GM21786 (cell line): ENCODE measurements around the gene LRP6.
A peak's percentile ranks its signal among the peaks of the same experiment; 100 is the strongest.
"Not testable (repeated sequence)": the region's sequence is repeated elsewhere in the genome, so short reads cannot be mapped to it uniquely, and the experiment has no call there.

Source experiments
- ATAC-seq: cut with Tn5 transposase; IDR thresholded peaks from one replicate; pipeline ENCODE4 v1.9.1; 2021; ENCODE audit not compliant: unreplicated experiment

Gene LRP6

GRCh38 chr12:12266873-12267741, at the start of gene LRP6:
Gene LRP6, minus strand, starts transcription at chr12:12267044. Its CDS starts 309 bp downstream, at chr12:12266735.
- peak; percentile 82 for ATAC-seq

GRCh38 chr12:12315838-12316237, 49.0 kb upstream of the LRP6 start:
- no peak for ATAC-seq

GRCh38 chr12:12310695-12311094, 43.9 kb upstream of the LRP6 start:
- not testable (repeated sequence) for ATAC-seq

GRCh38 chr12:12305568-12306300, 38.9 kb upstream of the LRP6 start:
- ATAC-seq, result no peak

DNA sequence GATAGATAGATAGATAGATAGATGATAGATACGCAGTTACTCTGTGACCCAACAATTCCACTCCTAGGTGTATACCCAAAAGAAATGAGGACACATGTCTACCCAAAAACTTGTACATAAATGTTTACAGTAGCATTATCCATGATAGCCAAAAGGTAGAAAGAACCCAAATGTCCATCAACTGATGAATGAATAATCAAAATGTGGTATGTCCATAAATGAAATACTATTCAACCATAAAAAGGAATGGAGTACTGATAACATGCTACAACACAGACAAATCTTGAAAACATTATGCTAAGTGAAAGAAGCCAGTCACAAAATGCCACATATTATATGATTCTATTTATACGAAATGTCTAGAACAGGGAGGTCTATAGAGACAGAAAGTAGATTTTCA, 36.1 kb upstream of the LRP6 start:
- ATAC-seq, result no peak

- ATAC-seq, result no peak
Observed at GRCh38 chr12:12301122-12301521, 34.3 kb upstream of the LRP6 start.

- ATAC-seq, result no peak
Observed at GRCh38 chr12:12297201-12297830, 30.5 kb upstream of the LRP6 start.

GRCh38 chr12:12294215-12295005, 27.6 kb upstream of the LRP6 start:
- ATAC-seq, result no peak

DNA sequence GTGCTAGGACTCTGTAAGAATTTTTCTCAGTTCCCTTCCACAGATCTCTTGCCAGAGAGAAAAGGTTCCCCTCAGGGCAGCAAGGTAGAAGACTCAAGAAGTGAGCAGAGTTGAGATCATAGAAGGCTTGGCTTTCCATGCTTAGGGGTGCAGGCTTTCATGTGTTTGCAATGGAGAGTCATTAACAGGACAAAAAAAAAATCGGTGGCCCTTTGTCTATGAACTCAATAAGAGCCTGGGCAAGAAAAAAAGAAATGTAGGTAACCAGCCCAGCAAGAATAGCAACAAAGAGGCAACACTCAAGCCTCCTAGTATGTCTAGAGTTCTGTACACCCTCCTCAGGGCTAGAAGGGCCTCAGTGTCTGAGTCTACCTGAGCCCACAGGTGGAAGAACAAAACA, 23.4 kb upstream of the LRP6 start:
- no peak for ATAC-seq

DNA sequence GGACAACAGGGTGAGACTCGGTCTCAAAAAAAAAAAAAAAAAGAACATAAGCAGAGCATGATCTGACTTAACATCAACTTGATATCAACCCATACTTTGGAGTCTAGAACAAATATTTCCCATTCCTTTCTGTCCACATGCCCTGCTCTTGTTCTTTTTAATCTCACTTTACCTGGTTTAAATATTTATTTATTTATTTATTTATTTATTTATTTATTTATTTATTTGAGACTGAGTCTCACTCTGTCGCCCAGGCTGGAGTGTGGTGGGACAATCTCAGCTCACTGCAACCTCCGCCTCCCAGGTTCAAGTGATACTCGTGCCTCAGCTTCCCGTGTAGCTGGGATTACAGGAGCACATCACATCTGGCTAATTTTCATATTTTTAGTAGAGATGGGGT, 19.6 kb upstream of the LRP6 start:
- ATAC-seq, result no peak

GRCh38 chr12:12282761-12283425, 16.0 kb upstream of the LRP6 start:
- ATAC-seq, result no peak

- no peak for ATAC-seq
Observed at GRCh38 chr12:12282202-12282601, 15.4 kb upstream of the LRP6 start.

DNA sequence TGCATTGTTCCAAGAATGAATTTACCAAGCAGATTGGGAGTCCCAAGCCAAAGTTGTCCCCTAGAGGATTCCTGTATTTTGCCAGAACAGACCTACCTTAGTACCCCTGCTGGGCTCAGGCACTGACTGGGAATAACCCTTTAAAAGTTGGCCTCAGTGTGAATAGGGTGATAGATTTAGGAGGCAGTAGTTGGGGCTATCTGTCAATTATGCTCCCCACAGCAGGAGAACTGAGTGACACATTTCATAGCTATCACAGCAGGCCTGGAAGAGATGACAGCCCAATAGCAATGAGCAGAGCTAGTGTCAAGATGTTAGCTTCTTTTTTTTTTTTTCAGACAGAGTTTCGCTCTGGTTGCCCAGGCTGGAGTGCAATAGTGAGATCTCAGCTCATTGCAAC, 14.3 kb upstream of the LRP6 start:
- no peak for ATAC-seq

GRCh38 chr12:12278899-12279298, 12.1 kb upstream of the LRP6 start:
- no peak for ATAC-seq

- no peak for ATAC-seq
Observed at GRCh38 chr12:12275874-12276273, 9.0 kb upstream of the LRP6 start.

- no peak for ATAC-seq
Observed at GRCh38 chr12:12273291-12273957, 6.6 kb upstream of the LRP6 start.

- ATAC-seq, result no peak
Observed at GRCh38 chr12:12272869-12273268, 6.0 kb upstream of the LRP6 start.

GRCh38 chr12:12270226-12270625, 3.4 kb upstream of the LRP6 start:
- no peak for ATAC-seq

- no peak for ATAC-seq
Observed at GRCh38 chr12:12267742-12268200, 927 bp upstream of the LRP6 start.

- no peak for ATAC-seq
Observed at GRCh38 chr12:12266389-12266872, 413 bp downstream of the LRP6 start.
